ENCODE data around the gene CACNA1D. TPM values are rescaled to one million over a fixed set of nuclear protein-coding genes. Genes with fewer than 3 reads are reported as not detected.
"Not testable (repeated sequence)": the region's sequence is repeated elsewhere in the genome, so short reads cannot be mapped to it uniquely, and the experiment has no call there.

Gene CACNA1D
- total RNA-seq, 1 donor from 2014 or later = 5.7 TPM

- no peak overlapping the region for H3K4me3 ChIP-seq (ENCODE audit: low read length in 3 of 3)
- peaks cover 0 to 7% (median 0%) of the 10 kb centered on the region in 3 donors for H3K9me3 ChIP-seq (ENCODE audit: control insufficient read depth in 3 of 3, low read length in 3 of 3)
- no peak overlapping the region for H3K27ac ChIP-seq (ENCODE audit: low read depth, low read length)
- no peaks in the 10 kb centered on the region for H3K36me3 ChIP-seq (ENCODE audit: control insufficient read depth in 3 of 3, insufficient read depth in 3 of 3, low read length in 3 of 3)
- no peaks in the 10 kb centered on the region for H3K4me1 ChIP-seq (ENCODE audit: control insufficient read depth in 3 of 3, insufficient read depth in 3 of 3, low read length in 3 of 3)
- H3K27me3 ChIP-seq (ENCODE audit: control insufficient read depth in 3 of 3, insufficient read depth in 3 of 3, low read length in 3 of 3) = peaks cover 0 to 13% (median 5%) of the 10 kb centered on the region in 3 donors
- H3K9ac ChIP-seq (ENCODE audit: low read depth in 1 of 3, low read length in 3 of 3) = no peak overlapping the region
These were observed 136.1 kb downstream of the CACNA1D start for GRCh38 chr3:53630547-53630946.

GRCh38 chr3:53633197-53633787 is 138.9 kb downstream of the CACNA1D start:
- peaks cover 0 to 2% (median 0%) of the 10 kb centered on the region in 3 donors for H3K27me3 ChIP-seq (ENCODE audit: control insufficient read depth in 3 of 3, insufficient read depth in 3 of 3, low read length in 3 of 3)
- H3K9ac ChIP-seq (ENCODE audit: low read depth in 1 of 3, low read length in 3 of 3) = no peak overlapping the region
- H3K4me3 ChIP-seq (ENCODE audit: low read length in 3 of 3) = no peak overlapping the region
- no peak overlapping the region for H3K27ac ChIP-seq (ENCODE audit: low read depth, low read length)
- no peaks in the 10 kb centered on the region for H3K36me3 ChIP-seq (ENCODE audit: control insufficient read depth in 3 of 3, insufficient read depth in 3 of 3, low read length in 3 of 3)
- H3K9me3 ChIP-seq (ENCODE audit: control insufficient read depth in 3 of 3, low read length in 3 of 3) = peaks cover 0 to 7% (median 0%) of the 10 kb centered on the region in 3 donors
- H3K4me1 ChIP-seq (ENCODE audit: control insufficient read depth in 3 of 3, insufficient read depth in 3 of 3, low read length in 3 of 3) = no peaks in the 10 kb centered on the region

- Histone ChIP-seq H3K9ac (ENCODE audit: low read depth in 1 of 3, low read length in 3 of 3) (no peak overlapping the region), H3K36me3 (ENCODE audit: control insufficient read depth in 3 of 3, insufficient read depth in 3 of 3, low read length in 3 of 3) (no peaks in the 10 kb centered on the region), H3K4me3 (ENCODE audit: low read length in 3 of 3) (no peak overlapping the region), H3K9me3 (ENCODE audit: control insufficient read depth in 3 of 3, low read length in 3 of 3) (peaks cover 0 to 7% (median 0%) of the 10 kb centered on the region in 3 donors), H3K27me3 (ENCODE audit: control insufficient read depth in 3 of 3, insufficient read depth in 3 of 3, low read length in 3 of 3) (no peaks in the 10 kb centered on the region), H3K4me1 (ENCODE audit: control insufficient read depth in 3 of 3, insufficient read depth in 3 of 3, low read length in 3 of 3) (no peaks in the 10 kb centered on the region), H3K27ac (ENCODE audit: low read depth, low read length) (no peak overlapping the region)
These were observed 140.6 kb downstream of the CACNA1D start for GRCh38 chr3:53635041-53635440.

GRCh38 chr3:53638806-53639205 is 144.4 kb downstream of the CACNA1D start:
- H3K9me3 ChIP-seq (ENCODE audit: control insufficient read depth in 3 of 3, low read length in 3 of 3); H3K27me3 ChIP-seq (ENCODE audit: control insufficient read depth in 3 of 3, insufficient read depth in 3 of 3, low read length in 3 of 3); H3K27ac ChIP-seq (ENCODE audit: low read depth, low read length); H3K4me3 ChIP-seq (ENCODE audit: low read length in 3 of 3); H3K9ac ChIP-seq (ENCODE audit: low read depth in 1 of 3, low read length in 3 of 3); H3K36me3 ChIP-seq (ENCODE audit: control insufficient read depth in 3 of 3, insufficient read depth in 3 of 3, low read length in 3 of 3); H3K4me1 ChIP-seq (ENCODE audit: control insufficient read depth in 3 of 3, insufficient read depth in 3 of 3, low read length in 3 of 3): not testable (repeated sequence)

GRCh38 chr3:53641397-53641796 is 147.0 kb downstream of the CACNA1D start:
- H3K27ac ChIP-seq (ENCODE audit: low read depth, low read length) = no peak overlapping the region
- H3K4me3 ChIP-seq (ENCODE audit: low read length in 3 of 3) = no peak overlapping the region
- H3K9ac ChIP-seq (ENCODE audit: low read depth in 1 of 3, low read length in 3 of 3) = no peak overlapping the region
- peaks cover 0 to 8% (median 2%) of the 10 kb centered on the region in 3 donors for H3K27me3 ChIP-seq (ENCODE audit: control insufficient read depth in 3 of 3, insufficient read depth in 3 of 3, low read length in 3 of 3)
- H3K36me3 ChIP-seq (ENCODE audit: control insufficient read depth in 3 of 3, insufficient read depth in 3 of 3, low read length in 3 of 3) = no peaks in the 10 kb centered on the region
- no peaks in the 10 kb centered on the region for H3K9me3 ChIP-seq (ENCODE audit: control insufficient read depth in 3 of 3, low read length in 3 of 3)
- H3K4me1 ChIP-seq (ENCODE audit: control insufficient read depth in 3 of 3, insufficient read depth in 3 of 3, low read length in 3 of 3) = peaks cover 2 to 9% (median 5%) of the 10 kb centered on the region in 3 donors

GRCh38 chr3:53642211-53642610 is 147.8 kb downstream of the CACNA1D start:
- H3K27me3 ChIP-seq (ENCODE audit: control insufficient read depth in 3 of 3, insufficient read depth in 3 of 3, low read length in 3 of 3) = peaks cover 0 to 8% (median 4%) of the 10 kb centered on the region in 3 donors
- H3K27ac ChIP-seq (ENCODE audit: low read depth, low read length) = no peak overlapping the region
- H3K4me3 ChIP-seq (ENCODE audit: low read length in 3 of 3) = no peak overlapping the region
- H3K9me3 ChIP-seq (ENCODE audit: control insufficient read depth in 3 of 3, low read length in 3 of 3) = no peaks in the 10 kb centered on the region
- no peaks in the 10 kb centered on the region for H3K36me3 ChIP-seq (ENCODE audit: control insufficient read depth in 3 of 3, insufficient read depth in 3 of 3, low read length in 3 of 3)
- no peak overlapping the region for H3K9ac ChIP-seq (ENCODE audit: low read depth in 1 of 3, low read length in 3 of 3)
- H3K4me1 ChIP-seq (ENCODE audit: control insufficient read depth in 3 of 3, insufficient read depth in 3 of 3, low read length in 3 of 3) = peaks cover 2 to 13% (median 5%) of the 10 kb centered on the region in 3 donors

GRCh38 chr3:53643757-53644156 is 149.3 kb downstream of the CACNA1D start:
- Histone ChIP-seq H3K27ac (ENCODE audit: low read depth, low read length) (no peak overlapping the region), H3K9ac (ENCODE audit: low read depth in 1 of 3, low read length in 3 of 3) (no peak overlapping the region), H3K36me3 (ENCODE audit: control insufficient read depth in 3 of 3, insufficient read depth in 3 of 3, low read length in 3 of 3) (no peaks in the 10 kb centered on the region), H3K4me3 (ENCODE audit: low read length in 3 of 3) (no peak overlapping the region), H3K27me3 (ENCODE audit: control insufficient read depth in 3 of 3, insufficient read depth in 3 of 3, low read length in 3 of 3) (peaks cover 0 to 8% (median 5%) of the 10 kb centered on the region in 3 donors), H3K9me3 (ENCODE audit: control insufficient read depth in 3 of 3, low read length in 3 of 3) (no peaks in the 10 kb centered on the region), H3K4me1 (ENCODE audit: control insufficient read depth in 3 of 3, insufficient read depth in 3 of 3, low read length in 3 of 3) (peaks cover 2 to 13% (median 5%) of the 10 kb centered on the region in 3 donors)

GRCh38 chr3:53645754-53646153 is 151.3 kb downstream of the CACNA1D start:
- H3K36me3 ChIP-seq (ENCODE audit: control insufficient read depth in 3 of 3, insufficient read depth in 3 of 3, low read length in 3 of 3) = no peaks in the 10 kb centered on the region
- peaks cover 0 to 8% (median 8%) of the 10 kb centered on the region in 3 donors for H3K27me3 ChIP-seq (ENCODE audit: control insufficient read depth in 3 of 3, insufficient read depth in 3 of 3, low read length in 3 of 3)
- no peak overlapping the region for H3K27ac ChIP-seq (ENCODE audit: low read depth, low read length)
- H3K4me3 ChIP-seq (ENCODE audit: low read length in 3 of 3) = no peak overlapping the region
- H3K9me3 ChIP-seq (ENCODE audit: control insufficient read depth in 3 of 3, low read length in 3 of 3) = no peaks in the 10 kb centered on the region
- H3K9ac ChIP-seq (ENCODE audit: low read depth in 1 of 3, low read length in 3 of 3) = no peak overlapping the region
- peaks cover 2 to 13% (median 5%) of the 10 kb centered on the region in 3 donors for H3K4me1 ChIP-seq (ENCODE audit: control insufficient read depth in 3 of 3, insufficient read depth in 3 of 3, low read length in 3 of 3)

GRCh38 chr3:53646723-53647122 is 152.3 kb downstream of the CACNA1D start:
- no peak overlapping the region for H3K4me3 ChIP-seq (ENCODE audit: low read length in 3 of 3)
- peaks cover 2 to 13% (median 5%) of the 10 kb centered on the region in 3 donors for H3K4me1 ChIP-seq (ENCODE audit: control insufficient read depth in 3 of 3, insufficient read depth in 3 of 3, low read length in 3 of 3)

GRCh38 chr3:53649816-53650215 is 155.4 kb downstream of the CACNA1D start:
- Histone ChIP-seq H3K27ac (ENCODE audit: low read depth, low read length) (no peak overlapping the region), H3K9ac (ENCODE audit: low read depth in 1 of 3, low read length in 3 of 3) (no peak overlapping the region), H3K4me1 (ENCODE audit: control insufficient read depth in 3 of 3, insufficient read depth in 3 of 3, low read length in 3 of 3) (peaks cover 2 to 13% (median 5%) of the 10 kb centered on the region in 3 donors), H3K36me3 (ENCODE audit: control insufficient read depth in 3 of 3, insufficient read depth in 3 of 3, low read length in 3 of 3) (no peaks in the 10 kb centered on the region), H3K9me3 (ENCODE audit: control insufficient read depth in 3 of 3, low read length in 3 of 3) (no peaks in the 10 kb centered on the region), H3K4me3 (ENCODE audit: low read length in 3 of 3) (no peak overlapping the region), H3K27me3 (ENCODE audit: control insufficient read depth in 3 of 3, insufficient read depth in 3 of 3, low read length in 3 of 3) (peaks cover 0 to 5% (median 2%) of the 10 kb centered on the region in 3 donors)

More at GRCh38 chr3:53646723-53647122, 152.3 kb downstream of the CACNA1D start:
- Histone ChIP-seq H3K36me3 (ENCODE audit: control insufficient read depth in 3 of 3, insufficient read depth in 3 of 3, low read length in 3 of 3) (no peaks in the 10 kb centered on the region), H3K27ac (ENCODE audit: low read depth, low read length) (no peak overlapping the region), H3K9ac (ENCODE audit: low read depth in 1 of 3, low read length in 3 of 3) (no peak overlapping the region), H3K9me3 (ENCODE audit: control insufficient read depth in 3 of 3, low read length in 3 of 3) (no peaks in the 10 kb centered on the region), H3K27me3 (ENCODE audit: control insufficient read depth in 3 of 3, insufficient read depth in 3 of 3, low read length in 3 of 3) (peaks cover 0 to 8% (median 8%) of the 10 kb centered on the region in 3 donors)
